Measurements from ENCODE around the gene FBXO36. TPM values are rescaled to one million over a fixed set of nuclear protein-coding genes. Genes with fewer than 3 reads are reported as not detected.

FBXO36 gene
- total RNA-seq, 2 donors from 2014 or later, result 6.7 to 13.3 TPM

DNA sequence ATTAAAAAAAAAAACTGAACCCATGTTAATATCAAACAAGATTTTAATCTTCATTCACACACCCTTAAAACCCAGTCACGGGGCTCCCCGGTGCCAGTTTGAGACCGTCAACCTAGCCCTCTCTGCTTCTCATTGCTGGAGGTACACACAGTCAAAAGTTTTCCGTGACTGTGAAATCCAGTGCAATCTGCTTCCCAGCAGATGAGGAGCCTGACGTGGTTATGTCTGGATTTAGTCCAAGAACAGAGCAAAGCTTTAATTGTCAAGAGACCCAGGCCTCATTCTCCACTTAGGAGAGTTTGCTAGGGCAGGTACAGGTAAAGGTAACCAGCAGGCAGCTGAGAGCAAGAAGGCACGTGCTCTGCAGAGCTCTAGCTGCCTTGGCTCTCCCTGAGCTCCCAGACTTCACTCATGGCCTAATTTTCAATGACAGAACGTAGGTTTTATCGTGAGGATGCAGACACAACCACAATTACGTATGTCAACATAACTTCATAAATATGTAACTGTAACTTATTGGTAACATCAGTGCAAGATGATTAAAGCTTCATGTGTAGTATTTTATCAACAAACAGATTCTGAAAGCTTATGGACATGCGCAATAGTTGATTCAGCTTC lies 90.1 kb downstream of the FBXO36 start:
- no peak for DNase-seq
- no peaks in the 10 kb centered on the region for H3K27me3 Mint-ChIP-seq (ENCODE audit: insufficient read depth)
- no peak overlapping the region for H3K9ac ChIP-seq (ENCODE audit: extremely low read depth, low read length, poor library complexity, severe bottlenecking)
- H3K4me1 ChIP-seq (ENCODE audit: control insufficient read depth, insufficient read depth, low read length), result no peaks in the 10 kb centered on the region
- TF ChIP-seq, protein P1, sequence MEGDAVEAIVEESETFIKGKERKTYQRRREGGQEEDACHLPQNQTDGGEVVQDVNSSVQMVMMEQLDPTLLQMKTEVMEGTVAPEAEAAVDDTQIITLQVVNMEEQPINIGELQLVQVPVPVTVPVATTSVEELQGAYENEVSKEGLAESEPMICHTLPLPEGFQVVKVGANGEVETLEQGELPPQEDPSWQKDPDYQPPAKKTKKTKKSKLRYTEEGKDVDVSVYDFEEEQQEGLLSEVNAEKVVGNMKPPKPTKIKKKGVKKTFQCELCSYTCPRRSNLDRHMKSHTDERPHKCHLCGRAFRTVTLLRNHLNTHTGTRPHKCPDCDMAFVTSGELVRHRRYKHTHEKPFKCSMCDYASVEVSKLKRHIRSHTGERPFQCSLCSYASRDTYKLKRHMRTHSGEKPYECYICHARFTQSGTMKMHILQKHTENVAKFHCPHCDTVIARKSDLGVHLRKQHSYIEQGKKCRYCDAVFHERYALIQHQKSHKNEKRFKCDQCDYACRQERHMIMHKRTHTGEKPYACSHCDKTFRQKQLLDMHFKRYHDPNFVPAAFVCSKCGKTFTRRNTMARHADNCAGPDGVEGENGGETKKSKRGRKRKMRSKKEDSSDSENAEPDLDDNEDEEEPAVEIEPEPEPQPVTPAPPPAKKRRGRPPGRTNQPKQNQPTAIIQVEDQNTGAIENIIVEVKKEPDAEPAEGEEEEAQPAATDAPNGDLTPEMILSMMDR (conservative IDR thresholded peaks at IDR 0.05), result no peak
- no peak overlapping the region for H3K27ac Mint-ChIP-seq
- H3K36me3 ChIP-seq (ENCODE audit: control insufficient read depth, insufficient read depth, low read length), result no peaks in the 10 kb centered on the region
- no peaks in the 10 kb centered on the region for H3K27me3 ChIP-seq (ENCODE audit: control insufficient read depth, insufficient read depth, low read length, poor library complexity, severe bottlenecking)
- peaks cover 6% of the 10 kb centered on the region for H3K36me3 Mint-ChIP-seq (ENCODE audit: low read depth)
- no peak overlapping the region for H3K4me3 Mint-ChIP-seq
- H3K4me1 Mint-ChIP-seq, result peaks cover 4% of the 10 kb centered on the region
- H3K27ac ChIP-seq (ENCODE audit: low read depth, low read length), result no peak overlapping the region
- H3K9me3 Mint-ChIP-seq, result peaks cover 4% of the 10 kb centered on the region
- no peaks in the 10 kb centered on the region for H3K9me3 ChIP-seq (ENCODE audit: control insufficient read depth, low read length)
- 93 to 95% methylated on average over 8 to 9 of the region's 10 CpGs for WGBS, 2 experiments (ENCODE audit: insufficient coverage in 1 of 2, insufficient read length in 1 of 2)
- no peak overlapping the region for H3K4me3 ChIP-seq (ENCODE audit: low read length)

DNA sequence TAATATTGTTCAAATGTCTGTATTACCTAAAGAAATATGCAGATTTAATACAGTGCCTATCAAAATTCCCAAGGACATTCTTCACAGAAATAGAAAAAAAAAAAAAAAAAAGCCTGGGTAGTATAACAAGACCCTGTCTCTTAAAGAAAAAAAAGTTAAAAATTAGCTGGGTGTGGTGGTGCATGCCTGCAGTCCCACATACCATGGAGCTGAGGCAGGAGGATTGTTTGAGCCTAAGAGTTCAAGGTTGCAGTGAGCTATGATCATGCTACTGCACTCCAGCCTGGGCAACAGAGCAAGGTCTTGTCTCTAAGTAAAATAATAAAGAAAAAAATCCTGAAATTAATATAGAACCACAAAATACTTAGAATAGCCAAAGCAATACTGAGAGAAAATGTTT lies 94.5 kb downstream of the FBXO36 start:
- Mint-ChIP-seq H3K4me1 (no peaks in the 10 kb centered on the region), H3K27ac (no peak overlapping the region), H3K9me3 (peaks cover 4% of the 10 kb centered on the region), H3K36me3 (ENCODE audit: low read depth) (peaks cover 4% of the 10 kb centered on the region), H3K27me3 (ENCODE audit: insufficient read depth) (peaks cover 19% of the 10 kb centered on the region), H3K4me3 (no peak overlapping the region)
- H3K4me1 ChIP-seq (ENCODE audit: control insufficient read depth, insufficient read depth, low read length), result no peaks in the 10 kb centered on the region
- H3K9ac ChIP-seq (ENCODE audit: extremely low read depth, low read length, poor library complexity, severe bottlenecking), result no peak overlapping the region
- DNase-seq, result no peak
- no peak overlapping the region for H3K4me3 ChIP-seq (ENCODE audit: low read length)
- no peaks in the 10 kb centered on the region for H3K27me3 ChIP-seq (ENCODE audit: control insufficient read depth, insufficient read depth, low read length, poor library complexity, severe bottlenecking)
- TF ChIP-seq, protein P1 (conservative IDR thresholded peaks at IDR 0.05), result no peak
- H3K9me3 ChIP-seq (ENCODE audit: control insufficient read depth, low read length), result no peaks in the 10 kb centered on the region
- no peaks in the 10 kb centered on the region for H3K36me3 ChIP-seq (ENCODE audit: control insufficient read depth, insufficient read depth, low read length)
- H3K27ac ChIP-seq (ENCODE audit: low read depth, low read length), result no peak overlapping the region

DNA sequence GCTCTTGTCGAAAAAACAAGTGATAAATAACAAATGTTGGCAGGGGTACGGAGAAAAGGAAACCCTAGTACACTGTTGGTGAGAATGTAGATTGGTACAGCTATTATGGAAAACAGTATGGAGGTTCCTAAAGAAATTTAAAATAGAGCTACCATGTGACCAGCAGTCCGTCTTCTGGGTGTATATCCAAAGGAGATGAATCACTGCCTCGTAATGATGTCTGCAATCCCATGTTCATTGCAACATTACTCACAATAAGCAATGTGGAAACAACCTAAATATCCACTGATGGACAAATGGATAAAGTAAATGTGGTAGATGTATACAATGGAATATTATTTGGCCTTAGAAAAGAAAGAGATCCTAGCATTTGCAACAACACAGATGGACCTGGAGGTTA lies 95.8 kb downstream of the FBXO36 start:
- Mint-ChIP-seq H3K4me1 (no peaks in the 10 kb centered on the region), H3K4me3 (no peak overlapping the region), H3K27me3 (ENCODE audit: insufficient read depth) (peaks cover 19% of the 10 kb centered on the region), H3K36me3 (ENCODE audit: low read depth) (peaks cover 4% of the 10 kb centered on the region), H3K9me3 (peaks cover 4% of the 10 kb centered on the region), H3K27ac (no peak overlapping the region)
- no peaks in the 10 kb centered on the region for H3K27me3 ChIP-seq (ENCODE audit: control insufficient read depth, insufficient read depth, low read length, poor library complexity, severe bottlenecking)
- no peak overlapping the region for H3K27ac ChIP-seq (ENCODE audit: low read depth, low read length)
- no peak overlapping the region for H3K4me3 ChIP-seq (ENCODE audit: low read length)
- H3K4me1 ChIP-seq (ENCODE audit: control insufficient read depth, insufficient read depth, low read length), result no peaks in the 10 kb centered on the region
- H3K9ac ChIP-seq (ENCODE audit: extremely low read depth, low read length, poor library complexity, severe bottlenecking), result no peak overlapping the region
- no peaks in the 10 kb centered on the region for H3K36me3 ChIP-seq (ENCODE audit: control insufficient read depth, insufficient read depth, low read length)
- 92 to 95% methylated on average over 2 to 4 of the region's 4 CpGs for WGBS, 2 experiments (ENCODE audit: insufficient coverage in 1 of 2, insufficient read length in 1 of 2)
- H3K9me3 ChIP-seq (ENCODE audit: control insufficient read depth, low read length), result no peaks in the 10 kb centered on the region
- TF ChIP-seq, protein P1 (conservative IDR thresholded peaks at IDR 0.05), result no peak
- no peak for DNase-seq
